DND-41 (cell line): ENCODE data around the gene SLC35D3.

Experiments
- ATAC-seq: fragments of 200-7000 bp; cut with Tn5 transposase; 3 replicates; pipeline ENCODE4 v1.9.1; 2021; ENCODE audit warnings: low read depth; ENCODE audit not compliant: insufficient read depth
- DNase-seq: peaks from one replicate; pipeline ENCODE4 v3.0.0-alpha.2; 2020
- H2AFZ ChIP-seq: 2 replicates; pipeline ENCODE4 v1.6.0; 2012; ENCODE audit warnings: low read depth, low read length
- H3K27ac ChIP-seq: 2 replicates; pipeline ENCODE4 v1.5.1; 2012; ENCODE audit warnings: low read length, inconsistent platforms
- H3K27me3 ChIP-seq: fragments of 200-600 bp; sonication (generic); 2 replicates; pipeline ENCODE4 v1.6.0; 2012; ENCODE audit warnings: low read length, mild to moderate bottlenecking, inconsistent platforms; ENCODE audit not compliant: insufficient read depth, poor library complexity
- H3K36me3 ChIP-seq: 2 replicates; pipeline ENCODE4 v1.5.1; 2012; ENCODE audit warnings: low read length, inconsistent platforms; ENCODE audit not compliant: insufficient read depth
- H3K4me1 ChIP-seq: 2 replicates; pipeline ENCODE4 v1.5.1; 2012; ENCODE audit warnings: mild to moderate bottlenecking, low read length; ENCODE audit not compliant: insufficient read depth
- H3K4me2 ChIP-seq: 2 replicates; pipeline ENCODE4 v1.6.0; 2012; ENCODE audit warnings: mild to moderate bottlenecking, moderate library complexity, low read length, inconsistent platforms; ENCODE audit not compliant: insufficient read depth
- H3K4me3 ChIP-seq, 2 experiments: fragments of 200-600 bp in 1 of 2; shearing (Covaris generic) in 1 of 2; 2 replicates each; pipeline ENCODE4 v1.5.1; 2012 to 2016; ENCODE audit warnings: inconsistent platforms in 2 of 2, low read length in 2 of 2, mild to moderate bottlenecking in 2 of 2, low read depth in 1 of 2, moderate library complexity in 1 of 2
- H3K79me2 ChIP-seq: 2 replicates; pipeline ENCODE4 v1.6.0; 2012; ENCODE audit warnings: low read length, inconsistent platforms; ENCODE audit not compliant: insufficient read depth
- H3K9ac ChIP-seq: 2 replicates; pipeline ENCODE4 v1.6.0; 2012; ENCODE audit warnings: low read depth, mild to moderate bottlenecking, inconsistent platforms, low read length, moderate library complexity
- H3K9me3 ChIP-seq: 2 replicates; pipeline ENCODE4 v1.5.1; 2012; ENCODE audit warnings: low read length, moderate library complexity, mild to moderate bottlenecking, inconsistent platforms; ENCODE audit not compliant: insufficient read depth, severe bottlenecking
- H4K20me1 ChIP-seq: 2 replicates; pipeline ENCODE4 v1.6.0; 2012; ENCODE audit warnings: low read length; ENCODE audit not compliant: insufficient read depth
- EZH2 ChIP-seq: IDR thresholded peaks from 3 replicates; pipeline ENCODE4 v1.6.1; 2012; ENCODE audit warnings: borderline replicate concordance, low read depth, mild to moderate bottlenecking, moderate library complexity, low read length, inconsistent platforms; ENCODE audit not compliant: severe bottlenecking
- TF ChIP-seq, protein P1 (sequence below): IDR thresholded peaks from 2 replicates; pipeline ENCODE4 v1.5.1; 2012; ENCODE audit warnings: borderline replicate concordance, low read length, moderate library complexity, mild to moderate bottlenecking; ENCODE audit not compliant: poor library complexity, severe bottlenecking; ENCODE audit errors: extremely low read depth

The SLC35D3 gene

DNA sequence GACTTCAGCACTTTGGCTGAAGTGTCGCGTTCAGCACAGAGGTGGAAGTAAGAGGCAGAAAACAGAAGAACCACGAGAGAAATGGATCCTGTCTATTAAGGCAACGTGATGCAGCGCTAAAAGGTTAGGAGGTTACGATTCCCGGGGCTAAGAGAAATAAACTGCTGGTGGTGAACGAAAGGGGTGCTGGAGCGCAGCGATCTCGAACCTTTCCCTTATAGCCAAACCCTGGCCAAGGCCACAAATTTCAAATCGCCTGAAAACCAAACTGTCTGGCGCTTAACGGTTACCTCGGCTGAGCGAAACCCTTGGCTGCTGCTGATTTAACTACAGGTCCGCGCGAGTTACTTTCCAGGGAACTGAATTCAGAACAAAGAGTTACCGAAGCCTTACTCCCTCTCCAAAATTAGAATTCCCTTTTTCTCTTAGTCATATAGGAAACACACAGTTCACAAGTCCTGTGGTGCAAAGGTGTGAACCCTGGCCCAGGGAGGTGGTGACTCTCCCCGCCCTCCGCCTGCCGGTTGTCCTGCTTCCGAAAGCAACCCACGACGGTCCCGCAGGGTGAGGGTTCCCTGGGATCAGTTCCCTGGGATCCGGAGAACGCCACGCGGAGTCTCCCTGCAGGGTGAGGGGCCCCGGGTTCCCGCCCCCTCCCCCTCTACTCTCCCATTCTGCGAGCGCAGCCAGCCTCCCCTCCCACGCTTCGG is 1.3 kb upstream of the SLC35D3 start:
- H3K9ac ChIP-seq, result no peak overlapping the region
- no peaks in the 10 kb centered on the region for H3K79me2 ChIP-seq
- ATAC-seq (no peak), DNase-seq (no peak)
- H2AFZ ChIP-seq, result no peak overlapping the region
- no peak for TF ChIP-seq EZH2
- H4K20me1 ChIP-seq, result no peaks in the 10 kb centered on the region
- no peaks in the 10 kb centered on the region for H3K27me3 ChIP-seq
- H3K4me1 ChIP-seq, result peaks cover 17% of the 10 kb centered on the region
- no peaks in the 10 kb centered on the region; the same call in 1 of the 2 replicates for H3K36me3 ChIP-seq
- no peak overlapping the region for H3K27ac ChIP-seq
- no peaks in the 10 kb centered on the region for H3K9me3 ChIP-seq
- no peak overlapping the region for H3K4me2 ChIP-seq
- H3K4me3 ChIP-seq, result no peak overlapping the region

DNA sequence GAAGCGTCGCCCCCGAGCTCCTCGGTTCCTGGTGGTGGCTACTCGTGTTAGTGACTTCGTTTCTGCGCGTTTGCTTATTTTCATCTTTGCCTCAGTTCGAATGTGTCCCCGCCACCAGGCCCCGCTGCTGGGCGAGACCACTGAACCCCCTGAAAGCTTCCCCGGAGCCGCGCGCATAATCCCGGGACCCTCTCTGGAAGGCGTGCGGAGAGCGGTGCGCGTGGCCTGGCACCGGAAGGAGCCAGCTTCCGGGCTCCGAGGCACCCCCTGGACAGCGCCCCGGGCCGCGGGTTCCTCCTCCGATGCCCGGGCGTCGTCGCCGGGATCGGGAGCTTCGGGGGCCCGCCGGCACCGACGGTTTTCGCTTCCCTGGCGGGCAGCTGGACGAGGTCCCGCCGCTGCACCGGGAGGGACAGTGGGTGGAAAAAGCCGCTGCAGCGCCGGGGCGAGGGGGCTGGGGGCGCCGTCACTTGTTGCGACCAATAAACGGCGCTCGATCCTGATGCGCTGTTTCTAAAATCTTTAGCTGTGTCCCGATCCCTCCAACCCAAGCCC is 643 bp upstream of the SLC35D3 start:
- H4K20me1 ChIP-seq, result no peaks in the 10 kb centered on the region
- H3K4me2 ChIP-seq, result no peak overlapping the region
- H2AFZ ChIP-seq, result no peak overlapping the region
- DNase-seq (no peak), ATAC-seq (no peak)
- no peaks in the 10 kb centered on the region for H3K27me3 ChIP-seq
- no peaks in the 10 kb centered on the region for H3K79me2 ChIP-seq
- no peak overlapping the region for H3K27ac ChIP-seq
- no peak overlapping the region for H3K4me3 ChIP-seq
- no peaks in the 10 kb centered on the region for H3K9me3 ChIP-seq
- TF ChIP-seq EZH2, result no peak
- TF ChIP-seq, protein P1, sequence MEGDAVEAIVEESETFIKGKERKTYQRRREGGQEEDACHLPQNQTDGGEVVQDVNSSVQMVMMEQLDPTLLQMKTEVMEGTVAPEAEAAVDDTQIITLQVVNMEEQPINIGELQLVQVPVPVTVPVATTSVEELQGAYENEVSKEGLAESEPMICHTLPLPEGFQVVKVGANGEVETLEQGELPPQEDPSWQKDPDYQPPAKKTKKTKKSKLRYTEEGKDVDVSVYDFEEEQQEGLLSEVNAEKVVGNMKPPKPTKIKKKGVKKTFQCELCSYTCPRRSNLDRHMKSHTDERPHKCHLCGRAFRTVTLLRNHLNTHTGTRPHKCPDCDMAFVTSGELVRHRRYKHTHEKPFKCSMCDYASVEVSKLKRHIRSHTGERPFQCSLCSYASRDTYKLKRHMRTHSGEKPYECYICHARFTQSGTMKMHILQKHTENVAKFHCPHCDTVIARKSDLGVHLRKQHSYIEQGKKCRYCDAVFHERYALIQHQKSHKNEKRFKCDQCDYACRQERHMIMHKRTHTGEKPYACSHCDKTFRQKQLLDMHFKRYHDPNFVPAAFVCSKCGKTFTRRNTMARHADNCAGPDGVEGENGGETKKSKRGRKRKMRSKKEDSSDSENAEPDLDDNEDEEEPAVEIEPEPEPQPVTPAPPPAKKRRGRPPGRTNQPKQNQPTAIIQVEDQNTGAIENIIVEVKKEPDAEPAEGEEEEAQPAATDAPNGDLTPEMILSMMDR, result no peak
- H3K4me1 ChIP-seq, result peaks cover 17% of the 10 kb centered on the region
- no peaks in the 10 kb centered on the region; the same call in 1 of the 2 replicates for H3K36me3 ChIP-seq
- H3K9ac ChIP-seq, result no peak overlapping the region

DNA sequence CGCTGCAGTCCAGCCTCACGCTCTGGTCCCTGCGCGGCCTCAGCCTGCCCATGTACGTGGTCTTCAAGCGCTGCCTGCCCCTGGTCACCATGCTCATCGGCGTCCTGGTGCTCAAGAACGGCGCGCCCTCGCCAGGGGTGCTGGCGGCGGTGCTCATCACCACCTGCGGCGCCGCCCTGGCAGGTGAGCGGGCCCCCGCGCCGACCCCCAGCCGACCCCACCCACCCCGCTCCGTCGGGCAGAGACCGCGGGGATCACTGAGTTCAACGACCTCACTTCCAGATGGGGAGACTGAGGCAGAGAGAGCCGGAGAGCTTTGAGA is 545 bp downstream of the SLC35D3 start:
- Histone ChIP-seq H3K36me3 (no peaks in the 10 kb centered on the region), H4K20me1 (no peaks in the 10 kb centered on the region), H3K4me3 (no peak overlapping the region), H3K9ac (no peak overlapping the region), H3K9me3 (no peaks in the 10 kb centered on the region), H3K27ac (no peak overlapping the region), H2AFZ (no peak overlapping the region), H3K27me3 (no peaks in the 10 kb centered on the region), H3K4me1 (peaks cover 17% of the 10 kb centered on the region), H3K4me2 (no peak overlapping the region), H3K79me2 (no peaks in the 10 kb centered on the region)
- no peak for ATAC-seq
- DNase-seq, result no peak
- TF ChIP-seq, protein P1, result no peak
- TF ChIP-seq EZH2, result no peak

DNA sequence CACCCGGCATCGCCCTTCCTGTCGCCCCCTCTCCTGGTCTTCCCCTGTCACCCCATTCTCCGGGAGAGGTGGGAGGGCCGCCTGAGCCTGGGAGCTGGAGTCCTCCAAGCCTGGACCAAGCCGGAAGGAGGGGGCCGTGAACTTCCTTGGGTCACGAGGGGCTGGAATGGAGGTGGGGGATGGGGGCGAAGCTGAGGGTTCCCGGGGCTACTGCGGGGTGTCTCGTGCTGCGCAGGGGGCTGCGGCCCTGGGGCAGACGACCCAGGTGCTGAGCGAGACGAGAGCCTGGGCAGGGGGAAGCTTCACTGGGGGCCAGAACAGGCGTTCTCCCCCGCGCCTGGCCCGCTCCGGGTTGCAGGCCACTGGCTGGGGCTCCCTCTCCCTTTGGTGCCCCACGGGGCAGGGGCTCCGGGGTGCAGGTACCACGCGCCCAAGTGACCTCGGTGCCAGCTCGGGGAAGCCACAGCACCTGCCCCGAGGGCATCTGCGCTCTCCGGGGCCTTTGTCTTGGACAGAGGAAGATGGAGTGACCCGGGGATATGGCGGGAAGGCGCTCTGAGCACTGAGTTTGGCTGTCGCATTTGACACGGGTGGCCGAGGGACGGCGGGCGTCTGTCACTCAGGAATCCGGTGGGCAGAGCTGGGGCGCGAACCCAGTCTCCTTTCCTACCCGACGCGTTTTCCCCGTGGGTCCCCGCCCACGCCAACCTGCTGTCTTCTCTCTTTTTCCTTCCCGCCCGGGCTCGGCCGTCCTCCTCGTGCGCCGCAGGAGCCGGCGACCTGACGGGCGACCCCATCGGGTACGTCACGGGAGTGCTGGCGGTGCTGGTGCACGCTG is 1.2 kb downstream of the SLC35D3 start:
- no peaks in the 10 kb centered on the region for H3K36me3 ChIP-seq
- H3K9ac ChIP-seq, result no peak overlapping the region
- TF ChIP-seq, protein P1, result no peak
- TF ChIP-seq EZH2, result no peak
- no peak overlapping the region for H3K4me2 ChIP-seq
- no peak overlapping the region for H3K4me3 ChIP-seq
- H3K27ac ChIP-seq, result no peak overlapping the region
- peaks cover 17% of the 10 kb centered on the region for H3K4me1 ChIP-seq
- no peak overlapping the region for H2AFZ ChIP-seq
- no peaks in the 10 kb centered on the region for H3K27me3 ChIP-seq
- ATAC-seq (no peak), DNase-seq (no peak)
- H3K79me2 ChIP-seq, result no peaks in the 10 kb centered on the region
- H3K9me3 ChIP-seq, result no peaks in the 10 kb centered on the region
- no peaks in the 10 kb centered on the region for H4K20me1 ChIP-seq
